Measurements from ENCODE around the gene ANKS4B.
"Not testable (repeated sequence)": the region's sequence is repeated elsewhere in the genome, so short reads cannot be mapped to it uniquely, and the experiment has no call there.

The ANKS4B gene

GRCh38 chr16:21222495-21223337 is 10.8 kb upstream of the ANKS4B start:
- DNase-seq: no peak

- no peak for DNase-seq
Measured at GRCh38 chr16:21223787-21224186, 9.7 kb upstream of the ANKS4B start.

- no peak for DNase-seq
Measured at GRCh38 chr16:21224800-21225199, 8.7 kb upstream of the ANKS4B start.

- no peak for DNase-seq
Measured at GRCh38 chr16:21226749-21227148, 6.8 kb upstream of the ANKS4B start.

- no peak for DNase-seq
Measured at GRCh38 chr16:21227866-21228265, 5.6 kb upstream of the ANKS4B start.

GRCh38 chr16:21228361-21228872 is 5.1 kb upstream of the ANKS4B start:
- DNase-seq: no peak

- no peak for DNase-seq
Measured at GRCh38 chr16:21233045-21233520, 416 bp upstream of the ANKS4B start.

- DNase-seq: no peak
Measured at GRCh38 chr16:21235199-21235585, 1.7 kb downstream of the ANKS4B start.

GRCh38 chr16:21236831-21237230 is 3.3 kb downstream of the ANKS4B start:
- DNase-seq: no peak

- DNase-seq: no peak
Measured at GRCh38 chr16:21239646-21240045, 6.1 kb downstream of the ANKS4B start.

- no peak for DNase-seq
Measured at GRCh38 chr16:21242756-21243155, 9.3 kb downstream of the ANKS4B start.

GRCh38 chr16:21244518-21245215 is 11.2 kb downstream of the ANKS4B start:
- no peak for DNase-seq

- DNase-seq: not testable (repeated sequence)
Measured at GRCh38 chr16:21248179-21248578, 14.7 kb downstream of the ANKS4B start.

GRCh38 chr16:21250072-21250923 is 16.8 kb downstream of the ANKS4B start:
- DNase-seq: no peak

- DNase-seq: no peak
Measured at GRCh38 chr16:21253470-21253869, 20.0 kb downstream of the ANKS4B start.

- no peak for DNase-seq
Measured at GRCh38 chr16:21256636-21257035, 23.1 kb downstream of the ANKS4B start.

- no peak for DNase-seq
Measured at GRCh38 chr16:21257284-21257683, 23.8 kb downstream of the ANKS4B start.

- no peak for DNase-seq
Measured at GRCh38 chr16:21260870-21261791, 27.6 kb downstream of the ANKS4B start.

GRCh38 chr16:21262779-21263639 is 29.5 kb downstream of the ANKS4B start:
- DNase-seq: no peak

GRCh38 chr16:21263640-21264570 is 30.4 kb downstream of the ANKS4B start:
- peak; percentile 40 for DNase-seq
